Neural progenitor cell (in vitro differentiated cells): ENCODE measurements around the gene COLEC11. TPM values are rescaled to one million over a fixed set of nuclear protein-coding genes. Genes with fewer than 3 reads are reported as not detected.
"Not testable (repeated sequence)": the region's sequence is repeated elsewhere in the genome, so short reads cannot be mapped to it uniquely, and the experiment has no call there.

ENCODE experiments used
- DNase-seq: peaks from one replicate; pipeline ENCODE4 v3.0.0-alpha.2; 2016; ENCODE audit warnings: low spot score
- H2AFZ ChIP-seq: fragments of 200-600 bp; sonication (generic); replicated peaks from 2 replicates; pipeline ENCODE4 v1.6.1; 2016; ENCODE audit warnings: antibody characterized with exemption
- H3F3A ChIP-seq: fragments of 200-600 bp; sonication (generic); 2 replicates; pipeline ENCODE4 v1.6.1; 2016; ENCODE audit warnings: antibody characterized with exemption, low read depth
- H3K27ac ChIP-seq: fragments of 200-600 bp; sonication (generic); 2 replicates; pipeline ENCODE4 v1.5.1; 2016; ENCODE audit warnings: mild to moderate bottlenecking
- H3K27me3 ChIP-seq: fragments of 200-600 bp; sonication (generic); 2 replicates; pipeline ENCODE4 v1.6.1; 2016; ENCODE audit warnings: mild to moderate bottlenecking, moderate library complexity
- H3K36me3 ChIP-seq: fragments of 200-600 bp; sonication (generic); 2 replicates; pipeline ENCODE4 v1.5.1; 2016
- H3K4me1 ChIP-seq: fragments of 200-600 bp; sonication (generic); 2 replicates; pipeline ENCODE4 v1.6.1; 2016; ENCODE audit warnings: mixed run types
- H3K4me2 ChIP-seq: fragments of 200-600 bp; sonication (generic); 2 replicates; pipeline ENCODE4 v1.6.1; 2016
- H3K4me3 ChIP-seq: fragments of 200-600 bp; sonication (generic); 2 replicates; pipeline ENCODE4 v1.5.1; 2016
- H3K79me2 ChIP-seq: fragments of 200-600 bp; sonication (generic); 2 replicates; pipeline ENCODE4 v1.6.1; 2016; ENCODE audit warnings: low read depth
- H3K9ac ChIP-seq: fragments of 200-600 bp; sonication (generic); 2 replicates; pipeline ENCODE4 v1.6.1; 2016
- H3K9me3 ChIP-seq: fragments of 200-600 bp; sonication (generic); 2 replicates; pipeline ENCODE4 v1.5.1; 2016; ENCODE audit warnings: low read depth
- H4K20me1 ChIP-seq: fragments of 200-600 bp; sonication (generic); 2 replicates; pipeline ENCODE4 v1.6.1; 2016; ENCODE audit warnings: low read depth
- H3K27ac Mint-ChIP-seq: 3 replicates; pipeline ENCODE4 v1.8.0; 2021; ENCODE audit warnings: mixed read lengths
- H3K27me3 Mint-ChIP-seq: 2 replicates; pipeline ENCODE4 v1.8.0; 2022; ENCODE audit warnings: low read depth, mild to moderate bottlenecking, inconsistent platforms, moderate library complexity, mixed read lengths; ENCODE audit not compliant: insufficient read depth
- H3K36me3 Mint-ChIP-seq: 3 replicates; pipeline ENCODE4 v1.8.0; 2021; ENCODE audit warnings: mixed read lengths
- H3K4me1 Mint-ChIP-seq: 3 replicates; pipeline ENCODE4 v1.8.0; 2021; ENCODE audit warnings: mixed read lengths
- H3K4me3 Mint-ChIP-seq: 3 replicates; pipeline ENCODE4 v1.8.0; 2021; ENCODE audit warnings: mild to moderate bottlenecking, moderate library complexity, mixed read lengths
- H3K9me3 Mint-ChIP-seq: 3 replicates; pipeline ENCODE4 v1.8.0; 2020; ENCODE audit warnings: mixed read lengths
- CTCF ChIP-seq: fragments of 200-600 bp; sonication (generic); IDR thresholded peaks from 2 replicates; pipeline ENCODE4 v1.5.1; 2017; ENCODE audit warnings: antibody characterized with exemption, mild to moderate bottlenecking
- EZH2 ChIP-seq: fragments of 200-600 bp; sonication (generic); IDR thresholded peaks from 2 replicates; pipeline ENCODE4 v1.6.1; 2017; ENCODE audit warnings: antibody characterized with exemption, mild to moderate bottlenecking, moderate library complexity
- EZH2phosphoT487 ChIP-seq: fragments of 200-600 bp; sonication (generic); IDR thresholded peaks from 2 replicates; pipeline ENCODE4 v1.6.1; 2017; ENCODE audit warnings: antibody characterized with exemption
- total RNA-seq: library from RNA; depleted of rRNA; stranded (reverse); fragments of >200 nt; gene quantifications from 2 replicates; pipeline ENCODE4 v1.2.3, GENCODE V29; 2015; ENCODE audit warnings: low replicate concordance

Gene COLEC11
- total RNA-seq, 1 donor from 2014 or later: not detected

GRCh38 chr2:3606370-3607201 lies 11.7 kb downstream of the COLEC11 start:
- peaks cover 7% of the 10 kb centered on the region for H3K4me1 ChIP-seq
- H3K4me3 ChIP-seq: no peak overlapping the region
- DNase-seq: no peak
- peaks cover 51% of the 10 kb centered on the region for H3K27me3 ChIP-seq
- Mint-ChIP-seq H3K4me3 (no peak overlapping the region), H3K36me3 (no peaks in the 10 kb centered on the region), H3K27ac (no peak overlapping the region), H3K4me1 (peaks cover 33% of the 10 kb centered on the region), H3K9me3 (no peaks in the 10 kb centered on the region), H3K27me3 (peaks cover 7% of the 10 kb centered on the region)
- H3K9ac ChIP-seq: no peak overlapping the region
- peaks cover 5% of the 10 kb centered on the region for H4K20me1 ChIP-seq
- no peaks in the 10 kb centered on the region for H3K36me3 ChIP-seq
- peaks cover 11% of the 10 kb centered on the region for H3F3A ChIP-seq
- H3K79me2 ChIP-seq: no peaks in the 10 kb centered on the region
- H2AFZ ChIP-seq: no peak overlapping the region
- no peaks in the 10 kb centered on the region for H3K9me3 ChIP-seq
- TF ChIP-seq EZH2phosphoT487 (no peak), EZH2 (no peak), CTCF (no peak)
- no peak overlapping the region for H3K27ac ChIP-seq
- H3K4me2 ChIP-seq: no peak overlapping the region

DNA sequence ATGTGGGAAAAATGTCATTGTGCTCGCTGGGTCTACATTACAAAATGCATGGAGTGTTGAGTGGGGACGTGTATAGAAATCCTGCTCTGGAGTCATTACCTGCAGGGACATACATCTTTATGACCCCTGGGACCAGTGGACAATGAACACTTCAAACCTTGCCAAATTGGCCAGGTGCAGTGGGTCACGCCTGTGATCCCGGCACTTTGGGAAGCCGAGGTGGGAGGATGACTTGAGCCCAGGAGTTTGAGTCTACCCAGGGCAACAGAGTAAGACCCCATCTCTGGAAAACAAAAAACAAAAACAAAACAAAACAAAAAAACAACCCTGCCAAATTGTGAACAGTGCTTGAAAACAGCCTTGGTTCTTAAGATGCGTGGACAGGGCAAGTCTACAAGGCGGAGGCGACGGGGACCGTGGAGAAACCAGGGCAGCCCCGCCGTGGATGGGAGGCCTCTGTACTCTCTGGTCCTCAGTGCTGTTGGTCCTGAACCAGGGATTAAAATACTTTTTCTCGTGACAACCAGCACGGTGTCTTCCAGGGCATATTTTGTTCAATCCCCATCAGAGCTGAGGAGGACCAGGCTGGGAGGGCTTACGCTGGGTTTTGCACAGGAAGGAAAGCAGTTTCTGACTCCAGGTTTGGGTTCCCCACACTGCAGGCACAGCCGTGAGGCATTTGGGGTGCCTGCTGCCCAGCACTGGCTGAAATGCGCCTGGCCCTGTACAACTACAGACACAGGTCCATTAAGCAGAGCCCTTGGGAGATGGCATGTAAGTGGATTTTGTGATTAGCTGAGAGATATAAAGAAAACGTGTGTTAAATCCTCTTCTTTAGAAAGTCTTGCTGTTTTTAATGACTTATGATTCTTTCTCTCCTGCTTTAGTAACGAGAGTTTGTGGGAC lies 13.7 kb downstream of the COLEC11 start:
- no peaks in the 10 kb centered on the region for H3K9me3 ChIP-seq
- no peak overlapping the region for H3K4me2 ChIP-seq
- peaks cover 71% of the 10 kb centered on the region for H3K27me3 ChIP-seq
- H3K27ac ChIP-seq: no peak overlapping the region
- peaks cover 11% of the 10 kb centered on the region for H3F3A ChIP-seq
- Mint-ChIP-seq H3K27ac (no peak overlapping the region), H3K9me3 (peaks cover 12% of the 10 kb centered on the region), H3K27me3 (peaks cover 10% of the 10 kb centered on the region), H3K4me3 (no peak overlapping the region), H3K36me3 (no peaks in the 10 kb centered on the region), H3K4me1 (peaks cover 34% of the 10 kb centered on the region)
- H3K4me3 ChIP-seq: no peak overlapping the region
- H2AFZ ChIP-seq: no peak overlapping the region
- H3K36me3 ChIP-seq: no peaks in the 10 kb centered on the region
- peaks cover 7% of the 10 kb centered on the region for H3K4me1 ChIP-seq
- no peak overlapping the region for H3K9ac ChIP-seq
- TF ChIP-seq EZH2phosphoT487 (no peak), EZH2 (no peak), CTCF (no peak)
- H4K20me1 ChIP-seq: peaks cover 5% of the 10 kb centered on the region
- no peak for DNase-seq
- no peaks in the 10 kb centered on the region for H3K79me2 ChIP-seq

- Mint-ChIP-seq H3K4me1 (peaks cover 34% of the 10 kb centered on the region), H3K27me3 (peaks cover 10% of the 10 kb centered on the region), H3K9me3 (peaks cover 13% of the 10 kb centered on the region)
- not testable (repeated sequence) for H3K9me3 ChIP-seq, H3K79me2 ChIP-seq, H3K36me3 Mint-ChIP-seq, H3K36me3 ChIP-seq, H3K4me3 ChIP-seq, H3K4me1 ChIP-seq, H3K27ac Mint-ChIP-seq, H3K9ac ChIP-seq, H4K20me1 ChIP-seq, H2AFZ ChIP-seq, DNase-seq, H3K4me3 Mint-ChIP-seq, H3K27ac ChIP-seq, H3K4me2 ChIP-seq
- Histone ChIP-seq H3K27me3 (peaks cover 73% of the 10 kb centered on the region), H3F3A (peaks cover 11% of the 10 kb centered on the region)
These were observed 14.4 kb downstream of the COLEC11 start for GRCh38 chr2:3609279-3609673.
